Inflammatory macrophage treated with lipopolysaccharide for 4 hours (primary cell): ENCODE data around the gene NEGR1.
A peak's percentile ranks its signal among the peaks of the same experiment; 100 is the strongest.
"Not testable (repeated sequence)": the region's sequence is repeated elsewhere in the genome, so short reads cannot be mapped to it uniquely, and the experiment has no call there.

Experiments
- DNase-seq: peaks from one replicate; pipeline ENCODE4 v3.0.0-alpha.2; 2020

The NEGR1 gene

DNA sequence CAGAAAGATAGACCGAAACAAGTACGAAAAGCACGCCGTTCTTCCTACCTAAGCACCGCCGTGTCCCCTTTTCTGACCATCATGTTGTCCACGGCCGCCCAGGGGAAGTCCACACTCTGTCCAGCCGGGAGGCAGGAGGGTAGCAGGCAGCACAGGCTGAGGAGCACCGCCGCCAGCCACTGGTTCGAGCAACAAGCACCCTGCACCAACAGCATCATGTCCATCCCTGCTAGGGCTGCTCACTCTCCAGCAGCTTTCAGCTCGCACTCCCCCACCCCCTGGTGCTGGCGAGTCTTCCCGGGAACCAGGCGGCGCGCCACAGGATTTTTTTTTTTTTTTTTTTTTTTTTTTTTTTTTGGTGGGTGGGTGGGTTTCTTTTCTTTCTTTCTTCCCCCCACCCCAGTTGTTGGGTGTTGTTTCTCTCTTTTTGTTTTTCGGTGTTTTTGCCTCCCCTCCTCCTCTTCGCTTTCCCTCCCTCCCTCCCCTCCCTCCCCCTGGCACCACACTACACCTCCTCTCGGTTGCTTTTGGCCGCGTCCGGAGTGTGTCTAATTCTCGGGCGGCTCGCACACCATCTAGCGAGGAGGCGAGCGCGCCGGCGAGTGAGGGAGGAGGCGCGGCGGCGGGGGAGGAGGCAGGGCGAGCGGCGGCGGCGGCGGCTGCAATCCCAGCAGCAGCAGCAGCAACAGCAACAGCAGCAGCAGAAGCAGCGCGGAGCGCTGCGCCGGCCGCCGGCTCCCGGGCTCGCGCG, at the start of gene NEGR1:
Gene NEGR1, minus strand, starts transcription at position 269 of the 751 bp plus-strand sequence.
- DNase-seq, result peak; percentile 75

DNA sequence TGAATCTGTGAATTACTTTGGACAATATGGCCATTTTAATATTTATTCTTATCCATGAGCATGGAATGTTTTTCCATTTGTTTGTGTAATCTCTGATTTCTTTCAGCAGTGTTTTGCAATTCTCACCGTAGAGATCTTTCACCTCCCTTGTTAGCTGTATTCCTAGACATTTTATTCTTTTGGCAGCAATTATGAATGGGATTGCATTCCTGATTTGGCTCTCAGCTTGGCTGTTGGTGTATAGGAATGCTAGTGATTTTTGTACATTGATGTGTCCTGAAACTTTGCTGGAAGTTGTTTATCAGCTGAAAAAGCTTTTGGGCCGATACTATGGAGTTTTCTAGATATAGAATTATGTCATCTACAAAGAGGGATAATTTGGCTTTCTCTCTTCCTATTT, 44.2 kb upstream of the NEGR1 start:
- no peak for DNase-seq

DNA sequence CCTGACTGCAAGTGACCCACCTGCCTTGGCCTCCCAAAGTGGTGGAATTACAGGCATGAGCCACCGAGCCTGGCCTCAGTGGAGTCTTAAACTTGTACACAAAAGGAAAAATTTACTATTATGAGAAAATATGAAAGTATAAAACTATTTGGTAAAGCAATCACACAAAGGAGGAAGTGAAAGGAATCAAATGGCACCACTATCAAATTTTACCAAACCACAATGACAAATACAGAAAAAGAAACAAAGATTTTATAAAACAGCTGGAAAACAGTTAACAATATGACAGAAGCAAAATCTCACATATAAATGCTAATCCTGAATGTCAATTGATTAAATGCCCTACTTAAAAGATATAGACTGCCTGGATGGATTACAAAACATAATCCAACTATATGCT, 42.1 kb upstream of the NEGR1 start:
- peak; percentile 5 for DNase-seq

DNA sequence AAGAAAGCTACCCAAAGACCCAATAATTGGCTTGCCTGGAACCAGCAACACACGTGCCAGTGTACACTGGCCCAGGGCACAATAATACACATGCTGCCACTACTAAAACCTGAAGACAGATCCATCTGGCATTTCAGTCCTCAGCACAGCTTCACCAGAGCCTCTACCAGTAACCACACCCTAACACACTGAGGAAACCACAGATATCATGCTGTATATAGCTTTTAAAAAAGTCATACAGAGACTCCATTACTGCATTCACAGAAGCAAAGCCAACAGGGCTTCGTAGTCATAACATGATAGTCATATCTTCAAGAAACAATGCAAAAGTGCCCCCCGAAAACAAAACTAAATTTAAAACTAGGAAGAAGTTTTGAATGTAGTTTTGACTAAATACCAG, 40.6 kb upstream of the NEGR1 start:
- DNase-seq, result no peak

DNA sequence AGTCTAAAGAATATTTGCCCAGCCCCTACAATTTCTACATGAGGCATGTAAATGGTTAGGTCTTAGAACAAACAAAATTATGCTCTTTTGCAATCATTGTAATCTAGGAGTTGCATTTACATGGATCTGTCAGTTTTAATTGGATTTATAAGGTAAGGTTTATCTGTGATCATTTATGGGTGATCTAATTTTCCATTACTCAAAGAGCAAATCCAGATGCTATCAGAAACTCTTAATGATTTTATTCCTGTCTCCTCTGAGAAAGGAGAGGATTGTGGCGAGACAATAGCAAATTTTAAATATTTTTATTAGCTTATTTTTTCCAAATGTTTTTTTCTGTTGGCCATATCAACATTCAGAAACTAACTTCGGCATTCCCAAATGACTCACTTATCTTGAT, 14.2 kb upstream of the NEGR1 start:
- no peak for DNase-seq

DNA sequence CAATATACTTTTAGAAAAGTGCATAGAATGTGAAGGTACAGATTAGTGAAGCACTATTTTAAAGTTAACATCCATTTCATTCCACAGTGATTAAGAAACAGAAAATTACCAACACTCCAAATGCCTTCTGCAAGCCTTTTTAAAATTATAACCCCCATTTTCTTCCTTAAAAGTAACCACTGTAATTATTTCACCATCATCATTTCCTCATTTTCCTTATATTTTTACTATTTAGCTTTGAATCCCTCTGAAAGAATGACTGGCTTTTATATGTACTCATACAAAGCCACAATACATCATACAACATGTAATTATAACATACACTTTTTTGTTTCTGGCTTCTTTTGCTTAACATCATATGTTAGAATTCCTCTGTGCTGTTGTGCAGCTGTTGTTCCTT, 6.5 kb upstream of the NEGR1 start:
- peak; percentile 65 for DNase-seq

DNA sequence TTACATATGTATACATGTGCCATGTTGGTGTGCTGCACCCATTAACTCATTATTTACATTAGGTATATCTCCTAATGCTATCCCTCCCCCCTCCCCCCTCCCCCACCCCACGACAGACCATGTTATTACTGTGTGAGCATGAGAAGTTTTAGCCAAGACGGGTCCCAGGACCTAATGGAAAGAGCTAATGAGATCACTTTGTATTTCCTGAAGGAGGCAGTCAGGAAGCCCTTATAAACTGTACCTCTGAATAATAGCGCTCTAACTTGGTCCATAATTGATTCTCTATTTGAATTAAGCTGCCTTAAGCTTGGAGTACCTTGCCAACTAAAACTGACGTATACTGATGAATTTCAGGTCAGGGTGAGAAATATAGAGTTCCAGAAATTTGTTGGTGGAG, 4.1 kb upstream of the NEGR1 start:
- DNase-seq, result no peak

DNA sequence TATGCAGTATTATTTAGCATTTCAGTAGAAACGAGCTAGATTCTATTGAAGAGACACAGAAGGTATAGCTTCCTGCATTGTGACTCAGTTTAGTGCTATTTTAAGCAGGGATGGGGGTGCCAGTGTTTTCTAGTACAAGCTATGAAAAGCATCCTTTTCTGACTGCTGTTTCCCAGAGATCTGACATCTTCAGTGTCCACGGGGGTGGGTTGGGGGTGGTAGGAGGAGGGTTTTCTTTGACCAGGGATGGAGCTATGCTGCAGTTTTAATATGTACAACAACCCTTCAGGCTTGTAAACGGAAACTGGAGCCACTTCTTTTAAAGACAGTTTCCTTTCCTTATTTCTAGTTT, 2.7 kb upstream of the NEGR1 start:
- peak; percentile 14 for DNase-seq

DNA sequence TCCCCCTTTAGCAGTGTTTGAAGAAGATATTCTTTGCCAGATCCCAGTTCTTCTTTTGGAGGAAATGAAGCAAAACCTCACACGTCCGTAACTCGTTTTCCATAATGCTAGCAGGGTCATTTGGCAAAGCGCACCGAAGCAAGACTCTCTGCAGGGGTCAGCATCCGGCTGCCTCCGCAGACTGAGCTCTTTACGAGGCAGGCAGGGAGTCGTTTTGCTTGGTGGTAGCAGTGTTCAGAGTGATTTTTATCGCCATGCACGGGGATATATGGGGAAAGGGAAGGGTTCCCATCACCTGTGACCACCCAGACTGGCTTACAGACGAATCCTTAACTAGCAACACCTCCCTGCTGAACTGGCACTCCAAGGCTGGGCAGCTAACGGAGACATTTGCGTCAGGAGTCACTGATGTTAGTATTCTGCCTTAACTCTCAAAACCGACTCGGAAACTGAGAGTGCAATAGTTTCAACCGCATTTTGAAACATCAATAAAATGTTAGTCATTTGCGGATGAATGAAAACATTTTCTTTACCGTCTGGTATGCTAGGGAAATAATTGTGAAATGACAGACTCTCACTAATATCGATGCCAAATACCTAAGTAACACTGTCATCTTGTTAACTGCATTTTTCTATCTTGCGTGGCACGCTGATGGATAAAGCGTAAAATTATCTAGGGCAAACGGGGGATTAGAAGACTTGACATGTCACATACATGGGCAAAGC, 2.2 kb upstream of the NEGR1 start:
- DNase-seq, result peak; percentile 68

DNA sequence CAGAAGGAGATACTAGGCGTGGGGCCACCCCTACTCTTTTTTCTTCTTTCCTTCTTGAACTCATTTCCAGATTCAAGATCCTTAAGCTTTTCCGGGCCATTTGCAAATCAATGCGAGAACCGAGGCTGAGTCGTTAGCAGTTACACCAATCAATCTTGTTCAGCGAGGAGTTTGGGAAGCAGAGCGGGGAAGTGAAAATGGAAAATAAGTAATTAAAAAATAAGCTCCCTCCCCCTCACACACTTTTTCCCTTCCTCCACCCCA, 1.7 kb upstream of the NEGR1 start:
- DNase-seq, result peak; percentile 20

DNA sequence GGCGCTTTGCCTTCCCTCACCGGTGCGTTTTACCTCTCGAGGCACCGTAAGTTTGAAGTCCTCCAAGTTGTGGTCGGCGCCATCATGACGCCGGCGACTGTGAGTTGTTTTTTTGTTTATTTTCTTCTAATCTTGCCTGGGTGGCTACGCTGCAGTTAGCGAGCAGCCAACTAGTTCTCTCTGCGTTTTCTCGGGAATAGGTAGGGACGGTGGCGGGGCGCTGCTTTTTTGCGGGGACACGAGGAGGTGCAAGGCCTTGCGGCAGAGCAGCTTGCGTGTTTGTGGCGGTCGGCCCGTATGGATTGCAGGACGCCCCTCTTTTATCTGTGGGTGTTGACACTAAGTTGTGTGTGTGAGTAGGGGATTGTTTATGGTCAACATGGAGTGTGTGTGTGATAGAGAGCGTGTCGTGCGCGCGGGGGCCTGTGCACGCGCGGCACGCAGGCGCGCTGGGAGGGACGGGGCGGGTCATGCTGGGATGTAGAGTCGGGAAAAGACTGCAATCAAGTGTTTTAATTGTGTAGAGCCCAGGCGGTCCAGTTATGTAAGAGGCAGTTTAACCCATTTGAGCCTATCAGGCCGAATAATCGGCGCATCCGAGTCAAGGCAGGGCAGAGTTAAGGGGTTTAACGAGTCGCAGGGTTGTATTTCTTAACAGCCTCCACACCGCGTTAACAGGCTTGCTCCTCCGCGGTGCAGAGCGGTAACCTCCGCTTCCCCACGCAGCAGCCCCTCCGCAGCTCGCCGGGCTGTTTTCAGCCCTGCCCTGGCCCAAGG, 1.2 kb upstream of the NEGR1 start:
- DNase-seq, result peak; percentile 45

DNA sequence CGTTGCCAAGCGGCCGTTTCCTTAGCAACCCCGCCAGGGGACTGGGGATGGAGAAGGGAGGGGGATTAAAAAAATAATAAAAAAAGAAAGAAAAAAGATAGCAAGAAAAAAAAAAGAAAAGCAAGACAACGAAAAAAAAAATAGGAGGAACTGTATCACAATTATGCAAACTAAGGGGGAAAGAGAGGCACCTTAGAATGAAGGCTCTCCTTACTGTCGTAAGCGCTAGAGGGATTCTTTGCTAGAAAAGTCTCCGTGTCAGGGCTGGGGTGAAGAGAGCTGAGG, 625 bp upstream of the NEGR1 start:
- DNase-seq, result no peak

DNA sequence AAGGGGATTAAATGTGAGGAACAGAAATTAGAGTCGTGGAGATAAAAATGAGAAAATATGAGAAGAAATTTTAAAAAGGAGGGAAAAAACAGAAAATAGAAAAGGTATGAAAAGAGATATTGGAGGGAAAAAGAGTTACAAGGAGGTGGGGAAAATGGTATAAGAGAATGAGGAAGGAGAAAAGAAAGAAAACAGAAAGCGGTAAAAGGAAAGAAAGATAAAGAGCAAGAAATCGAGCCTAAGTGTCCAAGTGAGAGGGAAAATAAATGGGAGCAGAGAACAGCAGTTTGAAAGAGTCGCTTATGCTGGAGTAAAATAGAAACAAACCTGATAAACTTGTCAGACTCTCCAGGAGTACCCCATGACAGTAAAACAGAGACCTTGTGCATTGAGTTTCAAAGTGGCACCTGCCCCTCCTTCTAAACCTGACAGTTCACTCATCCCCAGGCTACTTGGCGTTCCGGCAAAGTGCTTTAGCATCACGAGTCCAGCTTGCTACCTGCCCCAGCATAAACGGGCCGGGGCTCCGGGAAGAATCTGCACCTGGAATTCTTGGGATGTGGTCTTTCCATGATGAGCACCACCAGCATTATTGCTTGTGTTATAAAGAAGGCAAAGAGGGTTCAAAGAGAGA, 585 bp downstream of the NEGR1 start:
- no peak for DNase-seq

DNA sequence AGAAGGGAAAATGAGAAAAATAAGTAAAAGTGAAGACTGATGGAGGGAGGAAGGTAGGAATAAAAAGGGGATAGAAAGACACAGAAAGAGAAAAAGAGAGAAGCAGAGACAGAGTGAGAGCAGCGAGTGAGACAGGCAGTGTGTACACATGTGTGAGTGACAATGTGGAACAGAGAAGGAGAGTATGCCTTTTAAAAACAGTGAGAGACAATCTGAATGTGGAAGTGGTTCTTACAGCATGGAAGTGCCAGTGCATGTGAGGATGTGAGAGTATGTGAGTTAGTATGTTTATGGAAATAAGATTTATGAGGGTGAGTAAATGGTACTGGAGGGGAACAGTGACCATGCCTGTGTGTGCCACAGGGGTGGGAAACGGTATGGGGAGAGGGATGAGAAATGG, 1.2 kb downstream of the NEGR1 start:
- peak; percentile 54 for DNase-seq

DNA sequence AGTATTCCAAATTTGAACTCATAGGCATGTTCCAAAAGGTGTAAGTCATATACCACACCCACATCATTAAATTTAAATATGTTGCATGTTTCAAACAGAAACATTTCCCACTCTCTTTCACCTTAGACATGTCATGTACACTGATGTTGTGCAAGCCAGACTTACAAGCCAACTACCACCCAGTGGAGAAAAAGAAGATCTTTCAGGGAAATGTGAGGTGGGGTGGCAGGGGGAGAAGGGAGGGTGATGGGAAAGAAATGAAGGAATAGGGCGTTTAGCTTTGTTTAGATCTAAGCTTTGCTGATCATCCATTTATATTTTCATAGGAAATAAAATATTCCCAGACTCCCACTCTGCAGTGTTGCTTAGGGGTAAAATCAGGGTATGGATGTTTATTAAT, 1.6 kb downstream of the NEGR1 start:
- no peak for DNase-seq

DNA sequence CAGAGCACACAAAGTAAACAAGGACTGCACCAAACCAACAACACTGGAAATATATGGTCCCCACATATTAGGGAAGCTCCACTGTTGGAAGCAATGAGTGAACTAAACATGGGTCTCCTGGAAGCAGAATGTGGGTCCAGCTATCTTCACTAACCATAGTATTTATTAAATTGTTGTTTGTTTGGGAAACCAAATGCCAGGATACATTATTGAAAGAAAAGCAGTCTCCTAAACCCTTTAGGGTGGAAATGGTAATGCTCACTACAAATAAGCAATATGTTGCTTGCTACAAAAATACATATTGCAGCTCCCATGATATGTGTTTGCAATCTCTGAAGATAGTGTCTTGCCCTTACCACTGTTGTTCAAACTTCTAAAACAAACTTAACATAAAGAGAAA, 2.2 kb downstream of the NEGR1 start:
- DNase-seq, result no peak

DNA sequence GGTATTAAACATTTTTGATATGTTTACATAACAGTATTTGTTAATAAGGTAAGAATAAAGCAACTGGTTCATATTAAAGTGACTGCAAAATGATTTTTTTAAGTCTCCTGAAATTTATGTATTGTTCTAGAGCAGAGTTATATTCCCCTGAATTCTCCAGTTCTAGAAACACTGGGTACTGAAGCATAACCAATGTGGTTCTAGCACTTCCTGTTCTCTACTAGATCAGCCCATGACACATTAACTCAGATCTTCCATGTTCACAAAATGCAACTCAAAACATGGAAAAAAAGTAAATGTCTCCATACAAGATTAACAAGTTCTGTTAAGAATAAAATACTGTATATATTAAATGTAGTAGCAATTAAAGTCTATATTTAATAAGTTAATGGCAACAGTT, 3.9 kb downstream of the NEGR1 start:
- peak; percentile 8 for DNase-seq

DNA sequence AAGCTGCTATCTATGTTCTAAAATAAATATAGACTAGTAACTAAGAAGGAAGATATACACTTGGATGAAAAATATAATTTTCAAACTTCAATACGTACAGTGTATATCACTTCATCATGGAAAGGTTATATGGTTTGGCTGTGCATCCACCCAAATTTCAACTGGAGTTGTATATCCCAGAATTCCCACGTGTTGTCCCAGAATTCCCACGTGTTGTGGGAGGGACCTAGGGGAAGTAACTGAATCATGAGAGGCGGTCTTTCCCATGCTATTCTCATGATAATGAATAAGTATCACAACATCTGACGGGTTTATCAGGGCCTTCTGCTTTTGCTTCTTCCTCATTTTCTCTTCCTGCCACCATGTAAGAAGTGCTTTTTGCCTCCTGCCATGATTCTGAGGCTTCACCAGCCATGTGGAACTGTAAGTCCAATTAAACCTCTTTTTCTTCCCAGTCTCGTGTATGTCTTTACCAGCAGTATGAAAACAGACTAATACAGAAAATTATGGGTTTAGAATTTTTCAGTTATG, 10.7 kb downstream of the NEGR1 start:
- peak; percentile 6 for DNase-seq

DNA sequence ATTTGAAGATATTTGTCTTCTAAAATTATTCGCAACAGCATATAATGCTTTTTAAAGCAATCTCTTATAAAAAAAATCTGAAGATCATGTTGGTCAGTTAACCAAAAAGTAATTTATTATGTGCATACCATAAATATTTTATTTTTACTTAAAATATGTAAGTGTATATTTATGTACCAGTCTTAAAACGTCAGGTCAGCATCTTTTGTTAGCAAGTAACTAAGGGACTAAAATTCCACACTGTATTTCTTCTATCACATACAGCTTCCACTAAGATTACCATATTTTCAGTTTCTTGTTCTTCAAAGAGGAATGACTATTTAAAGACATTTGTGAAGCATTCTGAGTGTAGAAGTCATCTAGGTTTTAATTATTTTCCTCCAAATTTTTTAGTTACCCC, 19.6 kb downstream of the NEGR1 start:
- no peak for DNase-seq

DNA sequence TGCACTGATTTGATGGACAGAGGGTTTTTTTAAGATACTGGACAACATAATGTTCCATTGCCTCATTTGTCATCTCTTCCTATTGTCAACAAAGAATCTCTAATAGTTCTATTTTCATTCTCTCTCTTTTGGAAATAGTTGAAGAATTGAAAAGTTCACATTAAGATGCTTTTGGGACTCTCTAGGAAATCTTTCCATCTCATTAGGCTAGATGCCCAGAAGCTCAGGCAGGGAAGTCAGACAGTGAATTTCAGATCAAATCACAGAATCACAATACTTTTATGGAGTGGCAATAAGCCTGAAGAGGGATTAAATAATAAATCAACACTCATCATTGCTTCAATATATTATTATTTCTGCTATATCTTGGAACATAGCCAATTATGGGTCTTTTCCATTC, 29.2 kb downstream of the NEGR1 start:
- no peak for DNase-seq

DNA sequence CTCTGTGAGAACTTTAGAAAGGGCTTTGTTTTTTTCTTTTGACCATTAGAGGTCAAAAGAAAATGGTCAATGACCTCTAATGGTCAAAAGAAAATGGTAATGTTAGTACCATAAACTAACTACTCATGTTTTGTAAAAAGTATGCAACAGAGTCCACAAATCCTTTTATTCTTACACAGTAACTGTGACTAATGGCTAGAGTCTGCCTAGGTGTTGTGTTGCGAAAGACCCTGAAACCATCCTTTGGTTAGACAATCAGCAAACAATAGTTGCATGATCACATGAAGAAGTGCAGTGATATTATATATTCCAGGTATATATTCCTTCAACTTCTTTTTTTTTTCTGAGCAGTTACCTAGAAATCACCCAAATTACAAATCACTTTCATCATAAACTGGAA, 40.9 kb downstream of the NEGR1 start:
- DNase-seq, result no peak

DNA sequence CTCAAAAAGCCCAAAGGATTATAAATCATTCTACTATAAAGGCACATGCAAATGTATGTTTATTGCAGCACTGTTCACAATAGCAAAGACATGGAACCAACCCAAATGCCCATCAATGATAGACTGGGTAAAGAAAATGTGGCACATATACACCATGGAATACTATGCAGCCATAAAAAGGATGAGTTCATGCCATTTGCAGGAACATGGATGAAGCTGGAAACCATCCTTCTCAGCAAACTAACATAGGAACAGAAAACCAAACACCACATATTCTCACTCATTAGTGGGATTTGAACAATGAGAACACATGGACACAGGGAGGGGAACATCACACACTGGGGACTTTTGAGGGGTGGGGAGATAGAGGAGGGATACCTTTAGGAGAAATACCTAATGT, 46.4 kb downstream of the NEGR1 start:
- DNase-seq, result not testable (repeated sequence)

DNA sequence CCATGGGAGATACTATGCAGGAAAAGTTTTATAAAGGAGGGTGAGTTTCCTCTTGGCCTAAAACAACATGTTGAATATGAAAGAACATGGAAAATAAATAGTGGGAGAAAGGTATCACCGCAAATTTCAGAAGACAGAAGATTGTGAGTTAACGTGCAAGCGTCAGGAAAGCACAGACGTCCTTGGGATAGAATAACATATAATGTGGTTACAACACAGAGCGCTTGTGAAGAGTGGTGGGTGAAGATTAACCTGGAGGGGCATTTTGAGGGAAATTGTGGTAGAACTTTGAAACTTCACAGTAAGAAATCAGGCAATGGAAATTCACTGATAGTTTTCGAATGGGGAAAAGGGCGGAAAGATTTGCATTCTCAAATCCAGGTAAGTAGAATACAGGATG, 47.3 kb downstream of the NEGR1 start:
- DNase-seq, result no peak

DNA sequence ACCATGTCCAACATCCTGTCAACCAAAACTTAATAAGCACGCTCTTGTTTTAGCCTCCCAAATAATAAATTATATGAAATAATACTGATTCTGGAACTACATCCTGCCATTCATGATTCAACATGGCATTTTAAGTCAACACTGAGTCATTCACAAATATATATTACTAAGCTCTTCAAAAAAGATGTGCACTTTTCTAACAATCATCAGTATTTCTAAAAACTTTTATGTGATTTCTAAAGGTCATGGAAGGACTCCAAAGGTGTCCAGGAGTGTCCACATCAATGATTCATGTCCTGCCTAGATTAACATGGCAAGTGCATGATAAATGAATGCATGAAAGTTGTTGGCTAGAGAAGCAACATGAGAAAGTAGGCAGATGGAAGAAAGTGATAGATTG, 51.6 kb downstream of the NEGR1 start:
- no peak for DNase-seq
